Adipose tissue (tissue), 3 donors: ENCODE measurements around the gene FHDC1. TPM values are rescaled to one million over a fixed set of nuclear protein-coding genes. Genes with fewer than 3 reads are reported as not detected.
"Not testable (repeated sequence)": the region's sequence is repeated elsewhere in the genome, so short reads cannot be mapped to it uniquely, and the experiment has no call there.

Source experiments
- H3K27ac ChIP-seq: one replicate; pipeline ENCODE4 v1.5.1; 2013; ENCODE audit warnings: low read depth, low read length
- WGBS, 3 donors: extraction: QIAGEN DNeasy Blood & Tissue Kit; methylation state at CpG; one replicate each; pipeline ENCODE4 v1.1.7; 2013; 5-methylcytosine and 5-hydroxymethylcytosine counted together
- polyA plus RNA-seq, 3 donors: library from polyadenylated mRNA; stranded (reverse); fragments of 200-250 nt; gene quantifications; one replicate each; pipeline ENCODE4 v1.2.3, GENCODE V29; 2013
- donor health status: healthy with polysubstance abuse.
- donor health status: Bipolar disorder and iron deficiency.
- donor health status: healthy.

FHDC1 gene, protein sequence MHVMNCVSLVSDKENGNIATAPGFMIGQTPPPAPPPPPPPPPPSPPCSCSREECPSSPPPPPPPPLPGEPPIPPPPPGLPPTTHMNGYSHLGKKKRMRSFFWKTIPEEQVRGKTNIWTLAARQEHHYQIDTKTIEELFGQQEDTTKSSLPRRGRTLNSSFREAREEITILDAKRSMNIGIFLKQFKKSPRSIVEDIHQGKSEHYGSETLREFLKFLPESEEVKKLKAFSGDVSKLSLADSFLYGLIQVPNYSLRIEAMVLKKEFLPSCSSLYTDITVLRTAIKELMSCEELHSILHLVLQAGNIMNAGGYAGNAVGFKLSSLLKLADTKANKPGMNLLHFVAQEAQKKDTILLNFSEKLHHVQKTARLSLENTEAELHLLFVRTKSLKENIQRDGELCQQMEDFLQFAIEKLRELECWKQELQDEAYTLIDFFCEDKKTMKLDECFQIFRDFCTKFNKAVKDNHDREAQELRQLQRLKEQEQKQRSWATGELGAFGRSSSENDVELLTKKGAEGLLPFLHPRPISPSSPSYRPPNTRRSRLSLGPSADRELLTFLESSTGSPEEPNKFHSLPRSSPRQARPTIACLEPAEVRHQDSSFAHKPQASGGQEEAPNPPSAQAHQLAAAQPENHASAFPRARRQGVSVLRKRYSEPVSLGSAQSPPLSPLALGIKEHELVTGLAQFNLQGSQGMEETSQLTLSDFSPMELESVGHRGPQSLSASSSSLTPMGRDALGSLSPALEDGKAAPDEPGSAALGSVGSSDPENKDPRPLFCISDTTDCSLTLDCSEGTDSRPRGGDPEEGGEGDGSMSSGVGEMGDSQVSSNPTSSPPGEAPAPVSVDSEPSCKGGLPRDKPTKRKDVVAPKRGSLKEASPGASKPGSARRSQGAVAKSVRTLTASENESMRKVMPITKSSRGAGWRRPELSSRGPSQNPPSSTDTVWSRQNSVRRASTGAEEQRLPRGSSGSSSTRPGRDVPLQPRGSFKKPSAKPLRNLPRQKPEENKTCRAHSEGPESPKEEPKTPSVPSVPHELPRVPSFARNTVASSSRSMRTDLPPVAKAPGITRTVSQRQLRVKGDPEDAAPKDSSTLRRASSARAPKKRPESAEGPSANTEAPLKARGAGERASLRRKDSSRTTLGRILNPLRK
- 1 to 10 TPM in 1 of 3 donors, under 1 TPM in 2; 0.61 to 1.5 (median 0.69) TPM for polyA plus RNA-seq

GRCh38 chr4:152935631-152936445 lies at the start of gene FHDC1:
TSS of gene FHDC1 (plus strand) at chr4:152936323. CDS start at chr4:152943058, 6,735 bp downstream.
- H3K27ac ChIP-seq: no peak within 1 kb of the TSS
- 2 to 3% (median 2%) methylated on average over 71 to 75 of the region's 75 CpGs for WGBS, 3 donors

DNA sequence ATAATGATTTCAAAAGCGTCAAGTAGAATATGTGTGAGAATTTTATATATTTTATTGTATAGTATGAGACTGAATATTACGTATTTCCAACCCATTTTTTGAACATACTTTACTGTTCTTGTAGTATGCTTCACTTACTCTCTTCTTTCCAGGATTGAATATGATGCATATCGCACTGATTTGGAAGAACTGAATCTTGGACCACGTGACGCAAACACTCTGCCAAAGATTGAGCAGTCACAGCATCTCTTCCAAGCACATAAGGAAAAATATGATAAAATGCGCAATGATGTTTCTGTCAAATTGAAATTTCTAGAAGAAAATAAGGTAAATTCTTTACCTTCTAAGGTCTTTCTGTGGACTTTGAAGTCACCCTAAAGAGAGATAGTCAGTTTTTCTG lies 48.1 kb upstream of the FHDC1 start:
- WGBS, 3 donors: 94 to 97% (median 96%) methylated on average over 6 of the region's 6 CpGs

GRCh38 chr4:152892974-152893373 lies 43.1 kb upstream of the FHDC1 start:
- H3K27ac ChIP-seq: no peak overlapping the region
- WGBS, 3 donors: 56 to 83% (median 56%) methylated on average over 2 of the region's 2 CpGs

More for the DNA sequence above, 48.1 kb upstream of the FHDC1 start:
- no peak overlapping the region for H3K27ac ChIP-seq

GRCh38 chr4:152894673-152895072 lies 41.5 kb upstream of the FHDC1 start:
- H3K27ac ChIP-seq: no peak overlapping the region
- WGBS, 3 donors: 52 to 90% (median 88%) methylated on average over 1 of the region's 1 CpG

- H3K27ac ChIP-seq: no peak overlapping the region
- WGBS, 3 donors: 45 to 73% (median 47%) methylated on average over 1 of the region's 1 CpG
Measured at GRCh38 chr4:152896811-152897210, 39.3 kb upstream of the FHDC1 start.

GRCh38 chr4:152898133-152898532 lies 38.0 kb upstream of the FHDC1 start:
- H3K27ac ChIP-seq: not testable (repeated sequence)
- 75 to 91% (median 77%) methylated on average over 6 of the region's 6 CpGs for WGBS, 3 donors

- H3K27ac ChIP-seq: no peak overlapping the region
Measured at GRCh38 chr4:152898606-152899005, 37.5 kb upstream of the FHDC1 start.

- no peak overlapping the region for H3K27ac ChIP-seq
Measured at GRCh38 chr4:152900395-152900794, 35.7 kb upstream of the FHDC1 start.

DNA sequence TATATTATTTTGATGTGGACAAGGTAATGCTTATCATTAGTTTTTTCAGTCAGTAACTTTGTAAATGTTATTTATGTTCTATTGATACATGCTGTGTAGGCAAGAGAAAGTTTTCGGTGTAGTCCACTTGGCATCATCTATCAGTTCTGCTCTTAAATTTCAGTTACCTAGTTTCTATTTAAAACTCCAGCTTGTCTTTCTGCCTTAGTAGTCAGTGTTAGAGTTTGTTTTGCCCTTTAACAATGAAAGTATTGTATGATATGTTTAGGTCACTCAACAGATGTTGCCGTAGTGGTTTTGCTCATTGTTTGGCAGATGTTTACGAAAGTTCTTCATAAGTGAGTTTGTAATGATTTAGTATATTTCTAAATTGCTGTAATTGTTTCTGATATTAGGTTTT lies 34.9 kb upstream of the FHDC1 start:
- WGBS, 3 donors: 89 to 94% (median 89%) methylated on average over 3 of the region's 3 CpGs
- H3K27ac ChIP-seq: no peak overlapping the region

DNA sequence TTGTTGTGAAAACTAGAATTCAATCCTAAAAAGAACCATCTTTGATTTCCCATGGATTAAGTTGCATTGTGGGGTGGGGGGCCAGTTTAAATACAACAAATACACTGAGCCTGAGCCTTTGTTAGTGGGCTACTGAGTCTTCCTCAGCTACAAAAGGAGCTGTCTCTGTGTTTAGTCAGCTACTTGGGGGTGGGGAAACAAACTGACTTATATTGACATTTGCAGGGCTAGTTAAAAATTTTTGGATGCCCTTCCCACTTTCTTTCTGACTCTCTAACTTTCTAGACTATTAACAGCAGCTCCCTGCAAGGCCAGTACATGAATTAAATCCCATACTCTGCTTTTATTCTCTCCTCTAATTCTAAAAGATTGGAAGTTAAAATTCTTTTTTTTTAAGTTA lies 32.5 kb upstream of the FHDC1 start:
- no peak overlapping the region for H3K27ac ChIP-seq

DNA sequence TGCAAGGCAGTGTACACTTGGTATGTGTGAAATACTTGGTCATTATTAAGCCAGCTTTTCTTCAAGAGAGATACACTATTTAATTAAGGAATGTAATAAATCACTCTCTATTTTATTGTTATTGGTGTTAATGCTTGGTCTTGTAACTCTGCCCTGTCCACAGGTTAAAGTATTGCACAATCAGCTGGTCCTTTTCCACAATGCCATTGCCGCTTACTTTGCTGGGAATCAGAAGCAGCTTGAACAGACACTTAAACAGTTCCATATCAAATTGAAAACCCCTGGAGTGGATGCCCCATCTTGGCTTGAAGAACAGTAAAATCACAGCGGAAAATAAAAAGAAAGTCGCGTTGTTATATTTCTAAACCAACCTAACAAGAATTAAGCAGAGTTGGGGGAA lies 26.2 kb upstream of the FHDC1 start:
- H3K27ac ChIP-seq: no peak overlapping the region
- 88 to 97% (median 93%) methylated on average over 4 of the region's 4 CpGs for WGBS, 3 donors

- WGBS, 3 donors: 62 to 99% (median 77%) methylated on average over 3 of the region's 3 CpGs
- no peak overlapping the region for H3K27ac ChIP-seq
Measured at GRCh38 chr4:152910521-152910920, 25.6 kb upstream of the FHDC1 start.

GRCh38 chr4:152917543-152918395 lies 18.4 kb upstream of the FHDC1 start:
- H3K27ac ChIP-seq: no peak overlapping the region
- WGBS, 3 donors: 82 to 93% (median 91%) methylated on average over 3 of the region's 3 CpGs

- no peak overlapping the region for H3K27ac ChIP-seq
- WGBS, 3 donors: 90 to 100% (median 95%) methylated on average over 2 of the region's 2 CpGs
Measured at GRCh38 chr4:152919826-152920225, 16.3 kb upstream of the FHDC1 start.

DNA sequence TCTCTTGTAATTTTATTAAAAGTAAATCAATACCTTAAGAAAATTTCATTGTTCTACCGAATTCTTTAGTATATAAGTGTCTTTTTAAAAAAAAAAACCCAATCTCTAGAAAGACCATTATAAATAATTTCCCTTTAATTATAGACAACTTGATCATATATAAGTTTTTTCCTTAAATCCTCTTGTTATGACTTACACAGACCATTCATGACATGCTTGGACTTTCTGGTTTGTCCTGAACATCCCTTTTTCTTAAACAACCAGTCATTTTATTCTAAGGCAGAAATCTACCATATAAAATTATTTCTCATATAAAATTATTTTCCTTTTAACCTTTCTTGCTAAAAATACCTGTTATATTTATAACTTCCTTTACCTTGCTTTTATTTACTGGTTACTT lies 15.4 kb upstream of the FHDC1 start:
- WGBS, 3 donors: 64 to 70% (median 68%) methylated on average over 1 of the region's 1 CpG
- no peak overlapping the region for H3K27ac ChIP-seq

DNA sequence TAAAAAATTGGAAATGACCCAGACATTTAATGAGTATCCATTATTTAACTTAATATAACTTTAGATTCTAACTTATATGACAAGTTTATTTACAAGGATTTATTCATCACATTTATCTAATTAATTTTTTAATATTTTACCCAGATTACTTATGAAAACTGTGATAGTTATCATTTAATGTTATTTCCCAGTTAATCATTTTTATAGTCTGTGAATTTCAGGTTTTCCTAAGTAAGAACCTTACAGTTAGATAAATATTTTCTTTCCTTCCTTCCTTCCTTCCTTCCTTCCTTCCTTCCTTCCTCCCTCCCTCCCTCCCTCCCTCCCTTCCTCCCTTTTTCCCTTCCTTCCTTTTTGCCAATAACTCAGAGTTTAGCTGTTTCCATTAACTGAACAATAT lies 14.8 kb upstream of the FHDC1 start:
- H3K27ac ChIP-seq: no peak overlapping the region

- WGBS, 3 donors: 96 to 100% (median 96%) methylated on average over 1 of the region's 1 CpG
- no peak overlapping the region for H3K27ac ChIP-seq
Measured at GRCh38 chr4:152925851-152926250, 10.3 kb upstream of the FHDC1 start.

- H3K27ac ChIP-seq: no peak overlapping the region
- whole genome bisulfite sequencing, 3 donors: 90 to 91% (median 91%) methylated on average over 4 of the region's 4 CpGs
Measured at GRCh38 chr4:152926959-152927358, 9.2 kb upstream of the FHDC1 start.
